ENCODE data around the gene EXD1. TPM values are rescaled to one million over a fixed set of nuclear protein-coding genes. Genes with fewer than 3 reads are reported as not detected.

Gene EXD1
- total and polyA plus RNA-seq, 12 donors, result not detected

- intact Hi-C loops (cut with DNase I), result loop anchor here in 2 of 10 donors (5.0 to 10.0 kb wide), 2 partner anchors 49 to 119 kb away; partner anchors contain the start of gene INO80 (in 1 of the 2)
- Histone ChIP-seq H3K9me3 (no peaks in the 10 kb centered on the region), H3K4me1 (peaks cover 0 to 33% (median 26%) of the 10 kb centered on the region in 9 donors), H3K27me3 (no peaks in the 10 kb centered on the region), H3K4me3 (no peak overlapping the region), H3K27ac (no peak overlapping the region), H3K36me3 (peaks cover 0 to 8% (median 0%) of the 10 kb centered on the region in 9 donors)
- ATAC-seq (no peak), DNase-seq (no peak)
- 59 to 64% methylated on average over 1 of the region's 1 CpG for WGBS, 2 donors
- TF ChIP-seq CTCF (IDR thresholded peaks at IDR 0.05), result no peak
These were observed 2.8 kb upstream of the EXD1 start for GRCh38 chr15:41233367-41233771.

GRCh38 chr15:41231422-41232226 is 1.1 kb upstream of the EXD1 start:
- H3K4me1 ChIP-seq, result peaks cover 0 to 33% (median 26%) of the 10 kb centered on the region in 9 donors
- TF ChIP-seq CTCF (IDR thresholded peaks at IDR 0.05), result no peak
- H3K27me3 ChIP-seq, result no peaks in the 10 kb centered on the region
- no peaks in the 10 kb centered on the region for H3K9me3 ChIP-seq
- intact Hi-C loops (cut with DNase I), result loop anchor here in 6 of 10 donors (1.0 to 10.0 kb wide), 8 partner anchors 51 to 117 kb away; partner anchors contain the start of genes INO80 (in 4 of the 6), NUSAP1 (in 1 of the 6) and OIP5 (in 1 of the 6)
- peak overlapping the region; percentile 85 to 96 (median 90) for H3K27ac ChIP-seq
- H3K4me3 ChIP-seq, result peak overlapping the region; percentile 68 to 98 (median 82)
- H3K36me3 ChIP-seq, result peaks cover 0 to 8% (median 0%) of the 10 kb centered on the region in 9 donors
- peak in 7 of 8 donors; percentile 42 to 80 (median 57) for ATAC-seq
- DNase-seq, result no peak
- 3 to 4% methylated on average over 28 of the region's 28 CpGs for WGBS, 2 donors

- Histone ChIP-seq H3K36me3 (peaks cover 0 to 3% (median 0%) of the 10 kb centered on the region in 9 donors), H3K4me1 (peaks cover 0 to 33% (median 26%) of the 10 kb centered on the region in 9 donors), H3K27me3 (no peaks in the 10 kb centered on the region), H3K4me3 (peak overlapping the region in 9 of 10 donors; percentile 71 to 98 (median 83)), H3K27ac (peak overlapping the region in 9 of 10 donors; percentile 85 to 96 (median 89)), H3K9me3 (no peaks in the 10 kb centered on the region)
- no peak for ATAC-seq
- TF ChIP-seq CTCF (IDR thresholded peaks at IDR 0.05), result no peak
- intact Hi-C loops (cut with DNase I), result loop anchor here in 5 of 10 donors (2.0 to 10.0 kb wide), 5 partner anchors 52 to 115 kb away; partner anchors contain the start of gene INO80 (in 3 of the 5)
- 31 to 33% methylated on average over 10 of the region's 10 CpGs for WGBS, 2 donors
- no peak for DNase-seq
These were observed 260 bp downstream of the EXD1 start for GRCh38 chr15:41230345-41230649.

DNA sequence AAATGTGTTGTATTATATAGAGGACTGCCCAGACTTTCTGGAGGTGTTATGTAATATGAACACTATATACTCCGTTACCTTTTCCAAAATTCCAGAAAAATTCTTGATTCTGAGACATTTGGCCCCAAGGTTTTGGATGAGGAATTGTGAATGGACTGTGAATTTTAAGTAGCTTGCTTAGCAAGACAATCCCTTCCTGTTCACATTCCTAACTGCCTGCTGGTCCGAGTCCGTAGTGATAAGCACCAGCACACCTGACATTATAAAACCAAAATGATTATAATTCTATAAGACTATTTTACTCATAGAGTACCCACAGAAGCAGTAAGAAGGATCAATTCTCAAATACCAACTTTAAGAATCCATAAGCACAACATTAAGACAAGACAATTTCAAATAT is 11.2 kb downstream of the EXD1 start:
- intact Hi-C loops (cut with DNase I), result no loop called here
- Histone ChIP-seq H3K4me1 (peaks cover 0 to 10% (median 0%) of the 10 kb centered on the region in 9 donors), H3K36me3 (no peaks in the 10 kb centered on the region), H3K27me3 (peaks cover 0 to 34% (median 8%) of the 10 kb centered on the region in 7 donors), H3K9me3 (no peaks in the 10 kb centered on the region), H3K27ac (no peak overlapping the region), H3K4me3 (no peak overlapping the region)
- no peak for TF ChIP-seq CTCF (IDR thresholded peaks at IDR 0.05)
- DNase-seq (no peak), ATAC-seq (no peak)
- WGBS, 2 donors, result 53 to 55% methylated on average over 3 of the region's 3 CpGs

Data from heart right ventricle (tissue), 16 donors.